GM23338 (cell line): ENCODE data around the gene GNAI3. TPM values are rescaled to one million over a fixed set of nuclear protein-coding genes. Genes with fewer than 3 reads are reported as not detected.

Experiments used
- ATAC-seq: fragments of 200-7000 bp; cut with Tn5 transposase; 3 replicates; pipeline ENCODE4 v1.9.1; 2020
- DNase-seq: peaks from one replicate; pipeline ENCODE4 v3.0.0-alpha.2; 2015; ENCODE audit warnings: low spot score
- H2AFZ ChIP-seq: fragments of 200-600 bp; sonication (generic); 2 replicates; pipeline ENCODE4 v1.8.0; 2016; ENCODE audit warnings: antibody characterized with exemption, mild to moderate bottlenecking, moderate library complexity
- H3F3A ChIP-seq: fragments of 200-600 bp; sonication (generic); replicated peaks from 2 replicates; pipeline ENCODE4 v1.8.0; 2017; ENCODE audit warnings: antibody characterized with exemption, mixed run types, low read depth
- H3K27ac ChIP-seq: fragments of 200-600 bp; sonication (generic); 2 replicates; pipeline ENCODE4 v1.6.1; 2016; ENCODE audit warnings: low read depth
- H3K27me3 ChIP-seq: fragments of 200-600 bp; sonication (generic); 2 replicates; pipeline ENCODE4 v1.8.0; 2016; ENCODE audit warnings: mild to moderate bottlenecking, mixed run types, moderate library complexity; ENCODE audit not compliant: insufficient read depth
- H3K36me3 ChIP-seq: fragments of 200-600 bp; sonication (generic); 2 replicates; pipeline ENCODE4 v1.8.0; 2016; ENCODE audit warnings: mild to moderate bottlenecking; ENCODE audit not compliant: insufficient read depth
- H3K4me1 ChIP-seq: fragments of 200-600 bp; sonication (generic); 2 replicates; pipeline ENCODE4 v1.8.0; 2016; ENCODE audit warnings: mild to moderate bottlenecking, moderate library complexity; ENCODE audit not compliant: insufficient read depth
- H3K4me2 ChIP-seq: fragments of 200-600 bp; sonication (generic); 2 replicates; pipeline ENCODE4 v1.7.1; 2017; ENCODE audit warnings: mixed run types
- H3K4me3 ChIP-seq: fragments of 200-600 bp; sonication (generic); 2 replicates; pipeline ENCODE4 v1.6.1; 2016; ENCODE audit warnings: mixed run types
- H3K79me2 ChIP-seq: fragments of 200-600 bp; sonication (generic); replicated peaks from 2 replicates; pipeline ENCODE4 v1.8.0; 2017; ENCODE audit warnings: mild to moderate bottlenecking; ENCODE audit not compliant: insufficient read depth
- H3K9me2 ChIP-seq: fragments of 200-600 bp; sonication (generic); 2 replicates; pipeline ENCODE4 v1.8.0; 2017; ENCODE audit not compliant: insufficient read depth
- H4K20me1 ChIP-seq: fragments of 200-600 bp; sonication (generic); replicated peaks from 2 replicates; pipeline ENCODE4 v1.8.0; 2017; ENCODE audit warnings: mild to moderate bottlenecking; ENCODE audit not compliant: insufficient read depth
- H3K27ac Mint-ChIP-seq: 2 replicates; pipeline ENCODE4 v1.8.0; 2020; ENCODE audit warnings: inconsistent platforms, mild to moderate bottlenecking, moderate library complexity, mixed read lengths
- H3K27me3 Mint-ChIP-seq: 3 replicates; pipeline ENCODE4 v1.8.0; 2022; ENCODE audit warnings: low read depth, mild to moderate bottlenecking, moderate library complexity, mixed read lengths, inconsistent platforms; ENCODE audit not compliant: insufficient read depth, poor library complexity
- H3K36me3 Mint-ChIP-seq: 3 replicates; pipeline ENCODE4 v1.8.0; 2021; ENCODE audit warnings: low read depth, mild to moderate bottlenecking, inconsistent platforms, moderate library complexity, mixed read lengths
- H3K4me1 Mint-ChIP-seq: 3 replicates; pipeline ENCODE4 v1.8.0; 2020; ENCODE audit warnings: mild to moderate bottlenecking, inconsistent platforms, mixed read lengths
- H3K4me3 Mint-ChIP-seq: 3 replicates; pipeline ENCODE4 v1.8.0; 2021; ENCODE audit warnings: moderate library complexity, mild to moderate bottlenecking, inconsistent platforms, mixed read lengths
- H3K9me3 Mint-ChIP-seq: 3 replicates; pipeline ENCODE4 v1.8.0; 2020; ENCODE audit warnings: moderate library complexity, mild to moderate bottlenecking, inconsistent platforms, mixed read lengths
- CTCF ChIP-seq, 2 experiments: fragments of 200-600 bp in 1 of 2; sonication (generic) in 1 of 2; conservative IDR thresholded peaks; 2 replicates each; pipeline versions ENCODE4 v1.5.1 to v1.6.1; 2016 to 2017; ENCODE audit warnings: antibody characterized with exemption in 2 of 2, low read depth in 2 of 2, mild to moderate bottlenecking in 2 of 2, moderate library complexity in 1 of 2
- ETS1 ChIP-seq: IDR thresholded peaks from 2 replicates; pipeline ENCODE4 v1.6.1; 2016; ENCODE audit warnings: antibody characterized with exemption
- EZH2 ChIP-seq: fragments of 200-600 bp; sonication (generic); IDR thresholded peaks from one replicate; pipeline ENCODE4 v1.8.0; 2017; ENCODE audit warnings: antibody characterized with exemption, mild to moderate bottlenecking, low read depth; ENCODE audit not compliant: unreplicated experiment
- NANOG ChIP-seq: IDR thresholded peaks from 2 replicates; pipeline ENCODE4 v1.6.1; 2016; ENCODE audit warnings: antibody characterized with exemption, borderline replicate concordance
- polyA plus RNA-seq: library from polyadenylated mRNA; unstranded; fragments of >200 nt; fragmentation: Nextera tagmentation; extraction: Ambion mirVana; gene quantifications from 2 replicates; pipeline ENCODE4 v1.2.1, GENCODE V29; 2016
- total RNA-seq: library from RNA; depleted of rRNA; stranded (reverse); fragments of >200 nt; shearing (Covaris generic); gene quantifications from 2 replicates; pipeline ENCODE4 v1.2.3, GENCODE V29; 2014

The GNAI3 gene
- total and polyA plus RNA-seq, 2 experiments from 2014 or later = 4.5 to 10.2 TPM

DNA sequence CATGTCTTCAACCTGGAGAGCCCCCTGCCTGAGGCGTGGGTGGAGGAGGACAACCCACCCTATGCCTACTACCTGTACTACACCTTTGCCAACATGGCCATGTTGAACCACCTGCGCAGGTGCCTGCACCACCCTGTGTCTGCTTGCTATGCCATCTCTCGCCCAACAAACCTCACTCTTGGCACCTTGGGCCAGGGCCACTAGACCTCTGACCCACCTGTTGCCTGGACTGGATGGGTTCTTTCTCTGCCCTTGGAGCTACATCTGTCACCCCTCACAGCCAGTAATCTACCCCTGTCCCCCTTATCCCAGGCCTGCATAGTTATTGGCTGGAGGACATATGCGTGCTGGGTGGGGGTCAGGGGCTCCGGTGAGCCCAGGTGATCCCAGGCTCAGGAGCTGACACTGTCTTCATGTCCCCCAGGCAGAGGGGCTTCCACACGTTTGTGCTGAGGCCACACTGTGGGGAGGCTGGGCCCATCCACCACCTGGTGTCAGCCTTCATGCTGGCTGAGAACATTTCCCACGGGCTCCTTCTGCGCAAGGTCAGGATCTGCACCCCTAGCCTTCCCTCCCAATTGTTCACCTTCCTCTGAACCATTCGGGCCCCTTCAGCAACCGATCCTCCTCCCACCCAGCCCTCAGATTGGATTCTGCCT lies 81.1 kb downstream of the GNAI3 start:
- Mint-ChIP-seq H3K4me3 (no peak overlapping the region), H3K27me3 (peaks cover 4% of the 10 kb centered on the region), H3K36me3 (peaks cover 27% of the 10 kb centered on the region), H3K27ac (no peak overlapping the region), H3K4me1 (peaks cover 11% of the 10 kb centered on the region), H3K9me3 (no peaks in the 10 kb centered on the region)
- no peaks in the 10 kb centered on the region for H3K79me2 ChIP-seq
- no peak overlapping the region for H2AFZ ChIP-seq
- peak overlapping the region; percentile 55; the same call in 1 of the 2 replicates for H3K27ac ChIP-seq
- ATAC-seq (no peak), DNase-seq (no peak)
- H3K4me2 ChIP-seq = no peak overlapping the region
- no peak overlapping the region for H3K4me3 ChIP-seq
- H3K4me1 ChIP-seq = no peaks in the 10 kb centered on the region
- no peaks in the 10 kb centered on the region for H3K27me3 ChIP-seq
- no peaks in the 10 kb centered on the region for H3F3A ChIP-seq
- no peaks in the 10 kb centered on the region for H3K9me2 ChIP-seq
- TF ChIP-seq NANOG (no peak), EZH2 (no peak)
- no peaks in the 10 kb centered on the region for H4K20me1 ChIP-seq
- H3K36me3 ChIP-seq = peaks cover 4% of the 10 kb centered on the region; the same call in 1 of the 2 replicates

DNA sequence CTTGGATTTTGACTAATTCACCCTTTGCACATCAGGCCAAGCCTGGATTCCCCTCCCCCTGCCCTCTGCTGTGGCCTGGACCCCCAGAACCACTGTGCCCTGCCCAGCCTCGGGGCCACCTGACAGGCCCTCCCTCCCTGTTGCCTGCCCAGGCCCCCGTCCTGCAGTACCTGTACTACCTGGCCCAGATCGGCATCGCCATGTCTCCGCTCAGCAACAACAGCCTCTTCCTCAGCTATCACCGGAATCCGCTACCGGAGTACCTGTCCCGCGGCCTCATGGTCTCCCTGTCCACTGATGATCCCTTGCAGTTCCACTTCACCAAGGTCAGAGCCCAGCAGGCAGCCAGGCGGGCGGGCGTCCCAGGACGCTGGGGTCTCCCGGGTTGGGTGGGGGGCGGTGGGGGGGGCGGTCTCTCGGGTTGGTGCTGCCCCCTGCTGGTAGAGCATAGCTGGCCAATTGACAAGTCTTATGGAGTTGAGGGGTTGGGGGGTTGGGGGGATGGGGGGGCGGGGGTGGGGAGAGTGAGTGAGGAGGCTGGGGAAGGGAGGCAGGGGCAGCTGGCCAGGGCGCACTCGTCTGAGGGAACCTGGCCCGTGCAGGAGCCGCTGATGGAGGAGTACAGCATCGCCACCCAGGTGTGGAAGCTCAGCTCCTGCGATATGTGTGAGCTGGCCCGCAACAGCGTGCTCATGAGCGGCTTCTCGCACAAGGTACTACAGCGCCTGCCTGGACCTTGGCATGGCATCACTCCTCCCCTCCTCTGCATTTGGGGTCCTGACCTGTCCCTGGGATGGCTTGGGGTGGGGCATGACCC lies 81.9 kb downstream of the GNAI3 start:
- Histone ChIP-seq H3K4me3 (no peak overlapping the region), H3K9me2 (no peaks in the 10 kb centered on the region), H2AFZ (no peak overlapping the region), H4K20me1 (no peaks in the 10 kb centered on the region), H3K36me3 (peaks cover 4% of the 10 kb centered on the region; the same call in 1 of the 2 replicates), H3K79me2 (no peaks in the 10 kb centered on the region), H3K27ac (peak overlapping the region; percentile 55; the same call in 1 of the 2 replicates), H3F3A (no peaks in the 10 kb centered on the region), H3K4me2 (no peak overlapping the region), H3K4me1 (no peaks in the 10 kb centered on the region), H3K27me3 (no peaks in the 10 kb centered on the region)
- Mint-ChIP-seq H3K27ac (no peak overlapping the region), H3K27me3 (peaks cover 4% of the 10 kb centered on the region), H3K4me3 (no peak overlapping the region), H3K9me3 (no peaks in the 10 kb centered on the region), H3K36me3 (peaks cover 27% of the 10 kb centered on the region), H3K4me1 (peaks cover 19% of the 10 kb centered on the region)
- peak in 1 of 2 experiments; percentile 56; a peak in 2 of 4 replicates for TF ChIP-seq CTCF (conservative IDR thresholded peaks at IDR 0.05; ENCODE audit: low read depth in 2 of 2)
- no peak for TF ChIP-seq ETS1
- peak; percentile 51 for ATAC-seq
- peak; percentile 66 for DNase-seq
